H1 (cell line): ENCODE data around the gene C1orf115. TPM values are rescaled to one million over a fixed set of nuclear protein-coding genes. Genes with fewer than 3 reads are reported as not detected.

Experiments
- CHD7 ChIP-seq: fragments of 300-600 bp; sonication (generic); IDR thresholded peaks from 2 replicates; pipeline ENCODE4 v1.7.1; 2012; ENCODE audit warnings: low read length, moderate library complexity, mild to moderate bottlenecking, inconsistent platforms; ENCODE audit not compliant: insufficient replicate concordance
- EGR1 ChIP-seq: IDR thresholded peaks from 2 replicates; pipeline ENCODE4 v1.6.1; 2011; ENCODE audit warnings: low read depth, low read length, borderline replicate concordance
- MAX ChIP-seq: IDR thresholded peaks from 2 replicates; pipeline ENCODE4 v1.6.1; 2012; ENCODE audit warnings: inconsistent platforms
- NANOG ChIP-seq: IDR thresholded peaks from 2 replicates; pipeline ENCODE4 v1.6.1; 2011; ENCODE audit warnings: low read length, low read depth, mild to moderate bottlenecking, inconsistent platforms; ENCODE audit not compliant: insufficient read depth, poor library complexity, severe bottlenecking
- SP1 ChIP-seq: IDR thresholded peaks from 2 replicates; pipeline ENCODE4 v1.6.1; 2011; ENCODE audit warnings: low read depth, low read length
- SP4 ChIP-seq: IDR thresholded peaks from 2 replicates; pipeline ENCODE4 v1.6.1; 2012; ENCODE audit warnings: low read length, inconsistent platforms
- SRF ChIP-seq: IDR thresholded peaks from 2 replicates; pipeline ENCODE4 v1.6.1; 2011; ENCODE audit warnings: mild to moderate bottlenecking, low read depth, low read length, moderate library complexity
- TBP ChIP-seq: IDR thresholded peaks from 2 replicates; pipeline ENCODE4 v1.6.1; 2011; ENCODE audit warnings: low read depth, low read length, improper control_type of control experiment
- TEAD4 ChIP-seq: IDR thresholded peaks from 2 replicates; pipeline ENCODE4 v1.6.1; 2012; ENCODE audit warnings: low read depth, low read length, inconsistent platforms, mixed read lengths
- polyA plus RNA-seq, 7 experiments: library from polyadenylated mRNA; depleted of rRNA in 3 of 7; stranded (reverse) in 5 of 7; unstranded in 2 of 7; fragments of >200 nt in 5 of 7; fragments of 200-250 nt in 2 of 7; gene quantifications; 1 replicate in 5 of 7; 2 replicates in 1 of 7; 4 replicates in 1 of 7; pipeline versions ENCODE4 v1.2.1 to v1.2.3, GENCODE V29; 2011 to 2013; ENCODE audit warnings: missing spikeins in 2 of 7, mixed read lengths in 2 of 7
- total RNA-seq: library from RNA; stranded (reverse); fragmentation: NEBNext Ultra II Directional; extraction: Animal tissue kit (Norgen Biotek cat#: 25700); gene quantifications from 2 replicates; pipeline ENCODE4 v1.2.1, GENCODE V29; 2021

The C1orf115 gene
- total and polyA plus RNA-seq, 2 of the 8 experiments (the other 6 are each of a cell fraction or from before 2014, with no cell fraction given): 3.5 to 5.6 TPM

GRCh38 chr1:220711056-220711809, 21.1 kb downstream of the C1orf115 start (continued):
- no peak for TF ChIP-seq NANOG
- no peak for TF ChIP-seq MAX
- TF ChIP-seq SP4: no peak
- no peak for TF ChIP-seq EGR1
- no peak for TF ChIP-seq TBP
- no peak for TF ChIP-seq SRF
- no peak for TF ChIP-seq CHD7
- no peak for TF ChIP-seq SP1
- TF ChIP-seq TEAD4: no peak
